Measurements from ENCODE around the gene NDUFS2. TPM values are rescaled to one million over a fixed set of nuclear protein-coding genes. Genes with fewer than 3 reads are reported as not detected.

NDUFS2 gene
- total and polyA plus RNA-seq, 4 experiments from 2014 or later: 89.9 to 112 (median 95.1) TPM

DNA sequence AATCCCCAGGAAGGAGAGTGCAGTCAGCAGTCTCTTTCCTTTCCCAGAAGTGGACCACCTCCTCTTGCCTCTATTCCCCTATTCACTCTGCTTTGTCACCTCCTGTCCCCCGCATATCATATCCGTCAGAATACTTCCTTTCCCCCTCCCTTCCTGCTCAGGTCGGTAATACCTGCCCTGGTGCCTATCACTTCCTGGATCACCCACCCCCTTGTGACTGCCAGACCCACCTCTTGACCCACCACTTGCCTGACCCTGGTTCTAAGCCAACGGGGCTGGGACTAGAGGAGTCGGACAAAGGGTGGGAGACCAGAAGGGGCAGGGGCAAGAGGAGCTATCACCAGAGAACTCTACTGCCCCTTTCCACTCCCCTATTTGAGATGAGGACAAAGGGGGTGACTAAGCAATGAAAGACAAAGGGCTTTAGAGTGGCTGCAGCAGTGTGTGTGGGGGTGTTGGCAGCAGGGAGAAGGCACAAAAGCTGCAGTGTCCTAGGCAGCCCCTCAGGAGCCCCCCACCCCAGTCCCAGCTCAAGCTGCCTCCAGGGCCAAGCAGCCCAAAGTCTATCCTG, 1.7 kb upstream of the NDUFS2 start:
- peaks cover 55% of the 10 kb centered on the region for H3K4me1 ChIP-seq (ENCODE audit: insufficient read depth, low read length)
- ChIA-PET CTCF (ENCODE audit: partially characterized antibody) (interaction anchor here (1.3 to 7.3 kb wide), 6 partner anchors 8 to 34 kb away, joined by 4 to 103 read pairs (median 49); partner anchors contain the start of genes APOA2, PPOX and TOMM40L), POLR2A (ENCODE audit: partially characterized antibody) (interaction anchor here (0.6 to 5.9 kb wide), 9 partner anchors 11 to 154 kb away, joined by 3 to 134 read pairs (median 34); partner anchors contain the start of genes DEDD, NIT1, PFDN2 and PPOX)
- Mint-ChIP-seq H3K36me3 (peaks cover 12 to 27% of the 10 kb centered on the region in 2 donors), H3K27ac (peak overlapping the region; percentile 94 to 99 (median 99)), H3K27me3 (peaks cover 0 to 1% of the 10 kb centered on the region in 2 donors), H3K9me3 (no peaks in the 10 kb centered on the region), H3K4me1 (peaks cover 28 to 56% (median 44%) of the 10 kb centered on the region in 4 donors), H3K4me3 (peak overlapping the region; percentile 14 to 98 (median 50))
- no peaks in the 10 kb centered on the region for H3K9me3 ChIP-seq (ENCODE audit: control insufficient read depth in 1 of 2, low read length in 2 of 2)
- intact Hi-C loops (cut with micrococcal nuclease): no loop called here
- peaks cover 7% of the 10 kb centered on the region for H3K36me3 ChIP-seq (ENCODE audit: insufficient read depth, low read length)
- H3K4me3 ChIP-seq (ENCODE audit: low read length in 2 of 2): no peak overlapping the region
- H3K27ac ChIP-seq (ENCODE audit: low read depth, low read length): peak overlapping the region; percentile 46
- no peak for DNase-seq
- H3K27me3 ChIP-seq (ENCODE audit: insufficient read depth, low read length): no peaks in the 10 kb centered on the region

DNA sequence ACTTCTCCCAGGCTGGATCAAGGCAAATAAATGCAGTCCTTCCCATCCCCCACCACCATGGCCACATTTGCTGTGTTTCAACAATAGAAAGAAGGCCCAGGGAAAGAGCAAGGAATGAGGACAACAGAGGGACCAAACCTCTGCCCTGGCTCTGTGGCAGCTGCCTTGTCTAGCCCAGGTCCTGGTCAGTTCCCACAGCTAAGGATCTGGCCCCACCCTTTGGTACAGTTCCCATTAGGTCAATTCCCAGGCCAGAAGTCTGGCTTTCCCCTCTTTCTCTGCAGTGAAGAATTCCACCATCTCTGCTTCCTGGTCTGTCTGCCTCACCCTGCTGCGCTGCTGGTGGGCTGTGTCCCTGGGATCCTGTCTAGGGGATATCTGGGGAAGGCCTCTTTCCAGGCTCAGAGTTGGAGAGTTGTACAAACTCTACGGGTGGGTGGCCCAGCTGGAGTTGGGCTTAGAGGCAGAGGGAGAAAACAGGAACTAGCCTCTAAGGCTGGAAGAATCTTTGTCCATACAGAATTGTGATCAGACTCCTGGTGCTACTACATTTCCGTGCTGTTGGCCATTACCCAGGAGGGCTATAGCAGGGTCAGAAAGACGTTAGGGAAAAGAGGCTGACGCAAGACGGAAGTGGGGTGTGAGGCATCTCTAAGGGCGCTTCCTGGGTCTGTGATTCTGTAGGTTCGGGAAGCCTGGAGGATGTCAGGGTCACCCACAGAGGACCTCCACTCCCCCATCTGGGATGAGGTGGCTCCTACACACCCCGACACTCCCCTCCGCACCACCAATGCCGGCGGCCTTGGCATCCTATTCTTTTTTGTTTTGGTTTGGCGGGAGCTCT, 953 bp upstream of the NDUFS2 start:
- Histone ChIP-seq H3K9me3 (ENCODE audit: control insufficient read depth in 1 of 2, low read length in 2 of 2) (no peaks in the 10 kb centered on the region), H3K4me3 (ENCODE audit: low read length in 2 of 2) (peak overlapping the region; percentile 85 to 98), H3K4me1 (ENCODE audit: insufficient read depth, low read length) (peaks cover 62% of the 10 kb centered on the region), H3K36me3 (ENCODE audit: insufficient read depth, low read length) (peaks cover 11% of the 10 kb centered on the region), H3K27ac (ENCODE audit: low read depth, low read length) (peak overlapping the region; percentile 96), H3K27me3 (ENCODE audit: insufficient read depth, low read length) (no peaks in the 10 kb centered on the region)
- peaks cover 15 to 33% of the 10 kb centered on the region in 2 donors for H3K36me3 Mint-ChIP-seq
- peaks cover 0 to 1% of the 10 kb centered on the region in 2 donors for H3K27me3 Mint-ChIP-seq
- POLR2A ChIA-PET (ENCODE audit: partially characterized antibody): interaction anchor here (0.6 to 5.9 kb wide), 29 partner anchors 11 to 939 kb away, joined by 3 to 134 read pairs (median 11); partner anchors contain the start of genes ARHGAP30, B4GALT3, DCAF8 and DEDD
- no peaks in the 10 kb centered on the region for H3K9me3 Mint-ChIP-seq
- intact Hi-C loops (cut with micrococcal nuclease): no loop called here
- peak overlapping the region; percentile 94 to 99 (median 99) for H3K27ac Mint-ChIP-seq
- peak in 1 of 5 donors; percentile 18 for DNase-seq
- peak overlapping the region; percentile 95 to 98 (median 96) for H3K4me3 Mint-ChIP-seq
- H3K4me1 Mint-ChIP-seq: peaks cover 31 to 62% (median 49%) of the 10 kb centered on the region in 4 donors
- CTCF ChIA-PET (ENCODE audit: partially characterized antibody): interaction anchor here (0.7 to 7.3 kb wide), 13 partner anchors 8 to 181 kb away, joined by 3 to 103 read pairs (median 7); partner anchors contain the start of genes APOA2, PPOX, TOMM40L and UFC1

DNA sequence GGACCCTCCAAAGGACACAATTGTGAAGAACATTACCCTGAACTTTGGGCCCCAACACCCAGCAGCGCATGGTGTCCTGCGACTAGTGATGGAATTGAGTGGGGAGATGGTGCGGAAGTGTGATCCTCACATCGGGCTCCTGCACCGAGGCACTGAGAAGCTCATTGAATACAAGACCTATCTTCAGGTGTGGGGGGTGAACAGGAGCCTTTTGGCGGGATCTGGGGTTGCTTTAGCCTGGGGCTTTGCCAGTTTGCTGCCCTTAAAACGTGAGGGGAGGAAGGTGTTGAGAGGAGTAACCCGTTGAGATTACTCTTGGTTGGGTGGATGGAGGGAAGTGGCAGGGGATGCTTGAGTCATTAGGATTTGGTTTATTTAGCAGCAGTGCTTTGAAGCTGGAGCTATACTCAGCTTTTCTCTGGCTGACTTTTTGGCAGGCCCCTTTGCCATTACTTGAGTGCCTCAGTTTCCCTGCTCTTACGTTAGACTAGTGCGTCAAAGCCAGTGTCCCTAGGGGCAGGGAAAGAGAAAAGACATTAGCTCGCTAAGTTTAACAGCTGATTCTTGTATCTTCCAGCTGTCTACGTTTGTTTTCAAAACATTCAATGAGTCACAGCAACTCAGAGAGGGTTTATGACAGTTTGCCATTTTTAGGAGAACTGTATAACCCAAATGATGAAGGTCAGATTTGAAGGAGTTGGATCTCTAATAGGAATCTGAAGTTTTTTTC, 4.4 kb downstream of the NDUFS2 start:
- no peak for DNase-seq
- no peaks in the 10 kb centered on the region for H3K9me3 Mint-ChIP-seq
- H3K4me3 Mint-ChIP-seq: no peak overlapping the region
- H3K36me3 Mint-ChIP-seq: peaks cover 42 to 75% of the 10 kb centered on the region in 2 donors
- intact Hi-C loops (cut with micrococcal nuclease): no loop called here
- no peaks in the 10 kb centered on the region for H3K27me3 Mint-ChIP-seq
- CTCF ChIA-PET (ENCODE audit: partially characterized antibody): interaction anchor here (1.1 to 7.3 kb wide), 6 partner anchors 13 to 99 kb away, joined by 4 to 103 read pairs (median 32); partner anchors contain the start of genes APOA2, PPOX and TOMM40L
- Histone ChIP-seq H3K9me3 (ENCODE audit: control insufficient read depth in 1 of 2, low read length in 2 of 2) (no peaks in the 10 kb centered on the region), H3K4me1 (ENCODE audit: insufficient read depth, low read length) (peaks cover 50% of the 10 kb centered on the region), H3K27me3 (ENCODE audit: insufficient read depth, low read length) (no peaks in the 10 kb centered on the region), H3K27ac (ENCODE audit: low read depth, low read length) (no peak overlapping the region), H3K36me3 (ENCODE audit: insufficient read depth, low read length) (peaks cover 48% of the 10 kb centered on the region), H3K4me3 (ENCODE audit: low read length in 2 of 2) (no peak overlapping the region)
- POLR2A ChIA-PET (ENCODE audit: partially characterized antibody): interaction anchor here (0.6 to 5.3 kb wide), 3 partner anchors 12 to 30 kb away, joined by 3 to 36 read pairs (median 4); partner anchors contain the start of gene B4GALT3
- peak overlapping the region in 4 of 7 donors; percentile 25 to 50 (median 39) for H3K27ac Mint-ChIP-seq
- H3K4me1 Mint-ChIP-seq: peaks cover 32 to 65% (median 49%) of the 10 kb centered on the region in 4 donors

DNA sequence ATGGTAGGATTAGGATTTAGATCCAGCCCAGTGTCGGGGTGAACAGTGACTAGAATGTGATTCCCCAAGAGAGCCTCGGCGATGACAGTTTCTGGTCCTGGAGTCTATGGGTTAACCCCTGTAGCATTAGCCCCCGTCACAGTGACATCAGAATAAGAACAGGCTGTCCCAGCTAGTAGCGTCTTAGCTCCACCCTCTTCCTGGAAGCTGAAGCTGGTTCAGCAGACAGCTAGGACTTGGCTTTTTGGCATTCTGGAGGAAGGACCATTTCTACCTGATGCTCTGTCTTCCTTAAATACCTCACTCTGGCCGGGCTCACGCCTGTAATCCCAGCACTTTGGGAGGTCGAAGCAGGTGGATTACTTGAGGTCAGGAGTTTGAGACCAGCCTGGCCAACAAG, 5.0 kb downstream of the NDUFS2 start:
- no peak for DNase-seq
- Mint-ChIP-seq H3K4me3 (no peak overlapping the region), H3K36me3 (peaks cover 48 to 79% of the 10 kb centered on the region in 2 donors), H3K27ac (peak overlapping the region in 1 of 7 donors; percentile 42), H3K4me1 (peaks cover 32 to 59% (median 46%) of the 10 kb centered on the region in 4 donors), H3K27me3 (no peaks in the 10 kb centered on the region), H3K9me3 (no peaks in the 10 kb centered on the region)
- POLR2A ChIA-PET (ENCODE audit: partially characterized antibody): interaction anchor here (0.6 kb wide), 1 partner anchor 24 kb away, joined by 3 read pairs; no protein-coding TSS in a partner anchor
- Histone ChIP-seq H3K4me1 (ENCODE audit: insufficient read depth, low read length) (peaks cover 47% of the 10 kb centered on the region), H3K27ac (ENCODE audit: low read depth, low read length) (no peak overlapping the region), H3K36me3 (ENCODE audit: insufficient read depth, low read length) (peaks cover 54% of the 10 kb centered on the region), H3K4me3 (ENCODE audit: low read length in 2 of 2) (no peak overlapping the region), H3K27me3 (ENCODE audit: insufficient read depth, low read length) (no peaks in the 10 kb centered on the region), H3K9me3 (ENCODE audit: control insufficient read depth in 1 of 2, low read length in 2 of 2) (no peaks in the 10 kb centered on the region)
- CTCF ChIA-PET (ENCODE audit: partially characterized antibody): interaction anchor here (1.1 to 7.3 kb wide), 6 partner anchors 12 to 99 kb away, joined by 4 to 103 read pairs (median 32); partner anchors contain the start of genes APOA2 and TOMM40L
- intact Hi-C loops (cut with micrococcal nuclease): no loop called here

DNA sequence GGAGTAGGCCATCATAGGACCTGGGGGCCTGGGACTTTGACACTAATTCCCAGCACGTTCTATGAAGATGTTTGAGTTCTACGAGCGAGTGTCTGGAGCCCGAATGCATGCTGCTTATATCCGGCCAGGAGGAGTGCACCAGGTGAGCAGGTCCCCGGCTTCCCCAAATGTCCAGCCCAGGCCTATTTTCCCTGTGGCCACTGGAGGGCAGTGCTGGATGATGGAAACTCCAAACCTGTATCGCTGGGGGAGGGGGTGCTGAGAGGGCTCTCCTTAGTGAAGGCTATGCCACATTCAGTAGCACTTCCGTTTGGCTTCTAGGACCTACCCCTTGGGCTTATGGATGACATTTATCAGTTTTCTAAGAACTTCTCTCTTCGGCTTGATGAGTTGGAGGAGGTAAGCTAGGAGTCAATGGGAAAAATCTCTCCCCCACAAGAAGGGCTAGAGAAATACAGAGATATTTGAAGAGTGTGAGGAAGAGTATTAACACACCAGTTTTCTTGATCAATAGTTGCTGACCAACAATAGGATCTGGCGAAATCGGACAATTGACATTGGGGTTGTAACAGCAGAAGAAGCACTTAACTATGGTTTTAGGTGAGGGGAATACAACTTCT, 7.7 kb downstream of the NDUFS2 start:
- Histone ChIP-seq H3K4me3 (ENCODE audit: low read length in 2 of 2) (no peak overlapping the region), H3K9me3 (ENCODE audit: control insufficient read depth in 1 of 2, low read length in 2 of 2) (no peaks in the 10 kb centered on the region), H3K4me1 (ENCODE audit: insufficient read depth, low read length) (peaks cover 25% of the 10 kb centered on the region), H3K27ac (ENCODE audit: low read depth, low read length) (no peak overlapping the region), H3K27me3 (ENCODE audit: insufficient read depth, low read length) (no peaks in the 10 kb centered on the region), H3K36me3 (ENCODE audit: insufficient read depth, low read length) (peaks cover 72% of the 10 kb centered on the region)
- Mint-ChIP-seq H3K27me3 (no peaks in the 10 kb centered on the region), H3K4me3 (no peak overlapping the region), H3K4me1 (peaks cover 20 to 38% (median 27%) of the 10 kb centered on the region in 4 donors), H3K36me3 (peaks cover 60 to 84% of the 10 kb centered on the region in 2 donors), H3K9me3 (no peaks in the 10 kb centered on the region), H3K27ac (peak overlapping the region; percentile 57 to 88 (median 68))
- ChIA-PET POLR2A (ENCODE audit: partially characterized antibody) (interaction anchor here (1.0 to 1.6 kb wide), 3 partner anchors 13 to 95 kb away, joined by 3 read pairs; partner anchors contain the start of gene PPOX), CTCF (ENCODE audit: partially characterized antibody) (interaction anchor here (0.9 to 6.1 kb wide), 11 partner anchors 8 to 172 kb away, joined by 3 to 93 read pairs (median 9); partner anchors contain the start of genes APOA2, NDUFS2, PPOX and TOMM40L)
- intact Hi-C loops (cut with micrococcal nuclease): loop anchor here (1.0 kb wide), 1 partner anchor 15 kb away; no protein-coding TSS in a partner anchor
- peak; percentile 64 to 74 (median 68) for DNase-seq

DNA sequence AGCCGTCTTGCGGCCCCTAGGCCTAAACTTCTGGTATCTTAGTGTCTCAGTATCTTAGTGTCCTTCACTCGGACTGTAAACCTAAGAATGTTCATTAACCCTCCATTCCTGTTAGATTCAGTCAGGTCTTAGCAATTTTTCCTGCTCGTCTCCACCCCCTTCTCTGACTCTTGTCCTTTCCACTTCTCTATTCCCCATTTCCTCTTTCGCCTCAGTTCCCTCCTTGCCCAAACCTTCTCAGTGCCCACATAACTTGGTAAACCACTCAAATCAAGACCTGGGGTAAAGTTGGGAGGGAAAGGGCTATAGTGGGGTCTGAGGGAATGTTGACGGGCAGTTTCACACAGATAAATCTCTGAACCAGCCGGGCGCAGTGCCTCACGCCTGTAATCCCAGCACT, 12.2 kb downstream of the NDUFS2 start:
- H3K9me3 Mint-ChIP-seq: no peaks in the 10 kb centered on the region
- Histone ChIP-seq H3K9me3 (ENCODE audit: control insufficient read depth in 1 of 2, low read length in 2 of 2) (no peaks in the 10 kb centered on the region), H3K27ac (ENCODE audit: low read depth, low read length) (no peak overlapping the region), H3K4me1 (ENCODE audit: insufficient read depth, low read length) (peaks cover 17% of the 10 kb centered on the region), H3K27me3 (ENCODE audit: insufficient read depth, low read length) (no peaks in the 10 kb centered on the region), H3K36me3 (ENCODE audit: insufficient read depth, low read length) (peaks cover 48% of the 10 kb centered on the region), H3K4me3 (ENCODE audit: low read length in 2 of 2) (no peak overlapping the region)
- peaks cover 41 to 55% of the 10 kb centered on the region in 2 donors for H3K36me3 Mint-ChIP-seq
- DNase-seq: no peak
- H3K27ac Mint-ChIP-seq: peak overlapping the region in 1 of 7 donors; percentile 51
- intact Hi-C loops (cut with micrococcal nuclease): no loop called here
- H3K4me1 Mint-ChIP-seq: peaks cover 17 to 43% (median 36%) of the 10 kb centered on the region in 4 donors
- ChIA-PET CTCF (ENCODE audit: partially characterized antibody) (no interaction called here), POLR2A (ENCODE audit: partially characterized antibody) (no interaction called here)
- no peaks in the 10 kb centered on the region for H3K27me3 Mint-ChIP-seq
- no peak overlapping the region for H3K4me3 Mint-ChIP-seq

Measured in CD4-positive, alpha-beta memory T cell (primary cell).